Osteoblast (primary cell): ENCODE measurements around the gene CCDC107. TPM values are rescaled to one million over a fixed set of nuclear protein-coding genes. Genes with fewer than 3 reads are reported as not detected.

Source experiments
- DNase-seq: peaks from one replicate; pipeline ENCODE4 v3.0.0; 2011; ENCODE audit warnings: low spot score, mixed read lengths; ENCODE audit not compliant: insufficient read length; ENCODE audit errors: missing footprints
- H2AFZ ChIP-seq: 2 replicates; pipeline ENCODE4 v1.6.0; 2011; ENCODE audit warnings: mild to moderate bottlenecking, low read length
- H3K27ac ChIP-seq: 2 replicates; pipeline ENCODE4 v1.5.1; 2011; ENCODE audit warnings: mild to moderate bottlenecking, low read depth, low read length, moderate library complexity
- H3K27me3 ChIP-seq: 2 replicates; pipeline ENCODE4 v1.6.0; 2012; ENCODE audit warnings: mild to moderate bottlenecking, control low read depth, inconsistent platforms, low read length, moderate library complexity; ENCODE audit not compliant: insufficient read depth
- H3K36me3 ChIP-seq: 2 replicates; pipeline ENCODE4 v1.5.1; 2011; ENCODE audit warnings: mild to moderate bottlenecking, low read length, control low read depth, moderate library complexity; ENCODE audit not compliant: insufficient read depth
- H3K4me1 ChIP-seq: 2 replicates; pipeline ENCODE4 v1.5.1; 2011; ENCODE audit warnings: mild to moderate bottlenecking, low read length, control low read depth, moderate library complexity; ENCODE audit not compliant: insufficient read depth
- H3K4me2 ChIP-seq: 2 replicates; pipeline ENCODE4 v1.6.0; 2011; ENCODE audit warnings: mild to moderate bottlenecking, low read length; ENCODE audit not compliant: insufficient read depth
- H3K4me3 ChIP-seq: fragments of 200-600 bp; sonication (generic); 3 replicates; pipeline ENCODE4 v1.5.1; 2012; ENCODE audit warnings: mild to moderate bottlenecking, low read length, inconsistent platforms; ENCODE audit not compliant: insufficient read depth
- H3K79me2 ChIP-seq: 2 replicates; pipeline ENCODE4 v1.6.0; 2012; ENCODE audit warnings: mild to moderate bottlenecking, low read length, control low read depth, inconsistent platforms; ENCODE audit not compliant: insufficient read depth
- H3K9me3 ChIP-seq: 2 replicates; pipeline ENCODE4 v1.5.1; 2011; ENCODE audit warnings: low read depth, low read length, control low read depth
- H4K20me1 ChIP-seq: 2 replicates; pipeline ENCODE4 v1.6.0; 2012; ENCODE audit warnings: mild to moderate bottlenecking, low read length, control low read depth; ENCODE audit not compliant: insufficient read depth
- total RNA-seq: library from RNA; depleted of rRNA; stranded (reverse); fragments of >200 nt; gene quantifications from 2 replicates; pipeline ENCODE4 v1.2.3, GENCODE V29; 2012
- TF ChIP-seq, protein P1 (sequence below): IDR thresholded peaks from 2 replicates; pipeline ENCODE4 v1.5.1; 2011; ENCODE audit warnings: mild to moderate bottlenecking, low read depth, low read length, moderate library complexity; ENCODE audit errors: extremely low read depth

The CCDC107 gene
- total RNA-seq, 1 donor, result 15.6 TPM

- H3K4me2 ChIP-seq, result peak overlapping the region; percentile 93
Measured at GRCh38 chr9:35616681-35617459, 41.2 kb upstream of the CCDC107 start.

GRCh38 chr9:35617548-35617947, 40.5 kb upstream of the CCDC107 start:
- Histone ChIP-seq H3K4me2 (peak overlapping the region; percentile 93), H3K4me3 (peak overlapping the region; percentile 68), H3K27ac (no peak overlapping the region), H3K36me3 (no peaks in the 10 kb centered on the region), H4K20me1 (no peaks in the 10 kb centered on the region), H2AFZ (peak overlapping the region; percentile 98), H3K27me3 (peaks cover 12% of the 10 kb centered on the region), H3K4me1 (no peaks in the 10 kb centered on the region), H3K79me2 (no peaks in the 10 kb centered on the region), H3K9me3 (no peaks in the 10 kb centered on the region)
- TF ChIP-seq, protein P1, sequence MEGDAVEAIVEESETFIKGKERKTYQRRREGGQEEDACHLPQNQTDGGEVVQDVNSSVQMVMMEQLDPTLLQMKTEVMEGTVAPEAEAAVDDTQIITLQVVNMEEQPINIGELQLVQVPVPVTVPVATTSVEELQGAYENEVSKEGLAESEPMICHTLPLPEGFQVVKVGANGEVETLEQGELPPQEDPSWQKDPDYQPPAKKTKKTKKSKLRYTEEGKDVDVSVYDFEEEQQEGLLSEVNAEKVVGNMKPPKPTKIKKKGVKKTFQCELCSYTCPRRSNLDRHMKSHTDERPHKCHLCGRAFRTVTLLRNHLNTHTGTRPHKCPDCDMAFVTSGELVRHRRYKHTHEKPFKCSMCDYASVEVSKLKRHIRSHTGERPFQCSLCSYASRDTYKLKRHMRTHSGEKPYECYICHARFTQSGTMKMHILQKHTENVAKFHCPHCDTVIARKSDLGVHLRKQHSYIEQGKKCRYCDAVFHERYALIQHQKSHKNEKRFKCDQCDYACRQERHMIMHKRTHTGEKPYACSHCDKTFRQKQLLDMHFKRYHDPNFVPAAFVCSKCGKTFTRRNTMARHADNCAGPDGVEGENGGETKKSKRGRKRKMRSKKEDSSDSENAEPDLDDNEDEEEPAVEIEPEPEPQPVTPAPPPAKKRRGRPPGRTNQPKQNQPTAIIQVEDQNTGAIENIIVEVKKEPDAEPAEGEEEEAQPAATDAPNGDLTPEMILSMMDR, result no peak
- DNase-seq, result no peak

More at GRCh38 chr9:35616681-35617459, 41.2 kb upstream of the CCDC107 start:
- H3K27me3 ChIP-seq, result peaks cover 12% of the 10 kb centered on the region
- H3K27ac ChIP-seq, result no peak overlapping the region
- no peaks in the 10 kb centered on the region for H3K9me3 ChIP-seq
- peak overlapping the region; percentile 68 for H3K4me3 ChIP-seq
- H3K79me2 ChIP-seq, result no peaks in the 10 kb centered on the region
- TF ChIP-seq, protein P1, result no peak
- no peaks in the 10 kb centered on the region for H4K20me1 ChIP-seq
- H3K4me1 ChIP-seq, result no peaks in the 10 kb centered on the region
- H2AFZ ChIP-seq, result peak overlapping the region; percentile 98
- DNase-seq, result peak; percentile 94
- H3K36me3 ChIP-seq, result no peaks in the 10 kb centered on the region

DNA sequence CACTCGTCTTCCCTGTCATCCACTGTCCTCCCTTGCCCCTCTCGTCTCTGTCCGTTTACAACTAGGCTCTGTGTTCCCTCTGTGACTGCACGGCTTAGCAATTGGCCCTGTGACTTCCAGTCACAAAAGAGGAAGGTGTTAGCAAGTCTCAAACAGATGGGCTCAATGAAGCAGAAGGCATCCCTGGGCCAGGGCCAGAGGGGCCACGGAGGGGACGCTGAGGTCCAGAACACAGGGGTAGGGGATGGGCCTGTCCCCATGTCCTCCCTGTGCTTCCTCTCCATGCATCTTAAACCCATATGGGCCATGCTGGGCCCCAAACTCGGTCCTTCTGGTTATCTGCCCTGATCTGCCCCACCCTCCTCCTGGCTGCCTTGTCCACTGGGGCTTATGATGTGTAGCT, 39.8 kb upstream of the CCDC107 start, which contains the start of gene CD72:
Gene CD72 (minus strand): TSS at position 89 of the 403 bp plus-strand sequence. CDS start 110 bp downstream, outside the sequence.
- Histone ChIP-seq H3K27ac (no peak within 1 kb of the TSS), H3K27me3 (peaks cover 9% of the 10 kb centered on the region), H3K4me3 (peak within 1 kb of the TSS; percentile 68), H3K9me3 (no peaks in the 10 kb centered on the region), H3K4me1 (no peaks in the 10 kb centered on the region), H3K36me3 (no peaks in the 10 kb centered on the region), H3K4me2 (peak within 1 kb of the TSS; percentile 93), H4K20me1 (no peaks in the 10 kb centered on the region), H3K79me2 (no peaks in the 10 kb centered on the region), H2AFZ (peak within 1 kb of the TSS; percentile 98)
- TF ChIP-seq, protein P1, result no peak
- peak; percentile 39 for DNase-seq
